Ovary (tissue), 3 donors: ENCODE data around the gene DLEC1.

Experiments used
- POLR2A ChIP-seq: fragments of 450-650 bp; IDR thresholded peaks from one replicate; pipeline ENCODE4 v1.6.1; 2017; ENCODE audit warnings: antibody characterized with exemption, mild to moderate bottlenecking, moderate library complexity
- TF ChIP-seq, protein P1 (sequence below), 3 donors: fragments of 450-650 bp in 2 of 3; fragments of 200-600 bp in 1 of 3; IDR thresholded peaks; one replicate each; pipeline versions ENCODE4 v1.5.1 to v1.8.0; 2016 to 2022; ENCODE audit warnings: antibody characterized with exemption in 3 of 3, mild to moderate bottlenecking in 1 of 3
- donor health status: DM: no; HTN: no; CAD: no.

GRCh38 chr3:38133209-38133556 is 94.2 kb downstream of the DLEC1 start:
- TF ChIP-seq, protein P1, sequence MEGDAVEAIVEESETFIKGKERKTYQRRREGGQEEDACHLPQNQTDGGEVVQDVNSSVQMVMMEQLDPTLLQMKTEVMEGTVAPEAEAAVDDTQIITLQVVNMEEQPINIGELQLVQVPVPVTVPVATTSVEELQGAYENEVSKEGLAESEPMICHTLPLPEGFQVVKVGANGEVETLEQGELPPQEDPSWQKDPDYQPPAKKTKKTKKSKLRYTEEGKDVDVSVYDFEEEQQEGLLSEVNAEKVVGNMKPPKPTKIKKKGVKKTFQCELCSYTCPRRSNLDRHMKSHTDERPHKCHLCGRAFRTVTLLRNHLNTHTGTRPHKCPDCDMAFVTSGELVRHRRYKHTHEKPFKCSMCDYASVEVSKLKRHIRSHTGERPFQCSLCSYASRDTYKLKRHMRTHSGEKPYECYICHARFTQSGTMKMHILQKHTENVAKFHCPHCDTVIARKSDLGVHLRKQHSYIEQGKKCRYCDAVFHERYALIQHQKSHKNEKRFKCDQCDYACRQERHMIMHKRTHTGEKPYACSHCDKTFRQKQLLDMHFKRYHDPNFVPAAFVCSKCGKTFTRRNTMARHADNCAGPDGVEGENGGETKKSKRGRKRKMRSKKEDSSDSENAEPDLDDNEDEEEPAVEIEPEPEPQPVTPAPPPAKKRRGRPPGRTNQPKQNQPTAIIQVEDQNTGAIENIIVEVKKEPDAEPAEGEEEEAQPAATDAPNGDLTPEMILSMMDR (IDR thresholded peaks at IDR 0.05): no peak
- no peak for TF ChIP-seq POLR2A
